Activated CD8-positive, alpha-beta T cell treated with anti-CD3 and anti-CD28 coated beads for 36 hours (primary cell): ENCODE measurements around the gene TSPO. TPM values are rescaled to one million over a fixed set of nuclear protein-coding genes. Genes with fewer than 3 reads are reported as not detected.

ENCODE experiments used
- ATAC-seq: fragments of 200-7000 bp; cut with Tn5 transposase; one replicate; pipeline ENCODE4 v1.10.0; 2021; ENCODE audit warnings: mild to moderate bottlenecking, moderate library complexity
- CTCF ChIA-PET: fragments of 350-600 bp; sonication (Branson Sonifier 250); formaldehyde crosslinking; loops from one replicate; lab custom pipeline; 2021; ENCODE audit warnings: antibody characterized with exemption; lab: Charles Lee
- POLR2A ChIA-PET: fragments of 350-600 bp; sonication (Branson Sonifier 250); formaldehyde crosslinking; loops from one replicate; lab custom pipeline; 2021; ENCODE audit warnings: antibody characterized with exemption; lab: Charles Lee
- DNase-seq: peaks from one replicate; pipeline ENCODE4 v3.0.0-alpha.2; 2020
- H3K27ac Mint-ChIP-seq: one replicate; pipeline ENCODE4 v1.8.0; 2021; ENCODE audit warnings: mild to moderate bottlenecking, mixed read lengths
- H3K27me3 Mint-ChIP-seq: one replicate; pipeline ENCODE4 v1.8.0; 2021; ENCODE audit warnings: mixed read lengths
- H3K36me3 Mint-ChIP-seq: one replicate; pipeline ENCODE4 v1.8.0; 2021; ENCODE audit warnings: low read depth, mixed read lengths
- H3K4me1 Mint-ChIP-seq: one replicate; pipeline ENCODE4 v1.8.0; 2021; ENCODE audit warnings: low read depth, mixed read lengths
- H3K4me3 Mint-ChIP-seq: one replicate; pipeline ENCODE4 v1.8.0; 2021; ENCODE audit warnings: mild to moderate bottlenecking, moderate library complexity, mixed read lengths
- H3K9me3 Mint-ChIP-seq: one replicate; pipeline ENCODE4 v1.8.0; 2021; ENCODE audit warnings: mixed read lengths
- CTCF ChIP-seq: fragments of 200-600 bp; IDR thresholded peaks from one replicate; pipeline ENCODE4 v1.8.0; 2022; ENCODE audit warnings: antibody characterized with exemption, mild to moderate bottlenecking
- intact Hi-C: fragments of 100-400 bp; cut with micrococcal nuclease; formaldehyde crosslinking; loops from one replicate; pipeline ENCODE4 v1.10.0; 2022
- total RNA-seq, 2 experiments: library from RNA; stranded (reverse); gene quantifications; one replicate each; pipeline ENCODE4 v1.2.3, GENCODE V29; 2021

The TSPO gene
- total RNA-seq, 2 experiments from 2014 or later: 94.8 to 103 TPM

- Mint-ChIP-seq H3K4me1 (peaks cover 8% of the 10 kb centered on the region), H3K27me3 (no peaks in the 10 kb centered on the region), H3K36me3 (no peaks in the 10 kb centered on the region), H3K4me3 (no peak overlapping the region), H3K9me3 (no peaks in the 10 kb centered on the region), H3K27ac (no peak overlapping the region)
- no peak for DNase-seq
- ChIA-PET CTCF (no interaction called here), POLR2A (interaction anchor here (1.0 kb wide), 1 partner anchor 16 kb away, joined by 3 read pairs; no protein-coding TSS in a partner anchor)
- no peak for TF ChIP-seq CTCF
- no peak for ATAC-seq
- intact Hi-C loops: no loop called here
These were observed 57.6 kb downstream of the TSPO start for GRCh38 chr22:43208703-43209522.

GRCh38 chr22:43209523-43209890, 58.1 kb downstream of the TSPO start:
- no peaks in the 10 kb centered on the region for H3K9me3 Mint-ChIP-seq
- intact Hi-C loops: no loop called here

GRCh38 chr22:43209971-43210370, 58.6 kb downstream of the TSPO start:
- ATAC-seq (no peak), DNase-seq (no peak)
- Mint-ChIP-seq H3K4me3 (no peak overlapping the region), H3K36me3 (no peaks in the 10 kb centered on the region), H3K4me1 (peaks cover 8% of the 10 kb centered on the region), H3K9me3 (no peaks in the 10 kb centered on the region), H3K27ac (no peak overlapping the region), H3K27me3 (no peaks in the 10 kb centered on the region)
- ChIA-PET CTCF (no interaction called here), POLR2A (interaction anchor here (1.0 kb wide), 1 partner anchor 15 kb away, joined by 3 read pairs; no protein-coding TSS in a partner anchor)
- intact Hi-C loops: no loop called here
- TF ChIP-seq CTCF: no peak

More at GRCh38 chr22:43209523-43209890, 58.1 kb downstream of the TSPO start:
- no peak overlapping the region for H3K27ac Mint-ChIP-seq
- no peaks in the 10 kb centered on the region for H3K27me3 Mint-ChIP-seq
- H3K4me3 Mint-ChIP-seq: no peak overlapping the region
- H3K4me1 Mint-ChIP-seq: peaks cover 8% of the 10 kb centered on the region
- CTCF ChIA-PET: no interaction called here
- no peak for TF ChIP-seq CTCF
- ATAC-seq: no peak
- POLR2A ChIA-PET: interaction anchor here (1.0 kb wide), 1 partner anchor 16 kb away, joined by 3 read pairs; no protein-coding TSS in a partner anchor
- no peak for DNase-seq
- H3K36me3 Mint-ChIP-seq: no peaks in the 10 kb centered on the region

GRCh38 chr22:43210631-43211515, 59.5 kb downstream of the TSPO start:
- Mint-ChIP-seq H3K4me3 (no peak overlapping the region), H3K9me3 (no peaks in the 10 kb centered on the region), H3K36me3 (no peaks in the 10 kb centered on the region), H3K27me3 (no peaks in the 10 kb centered on the region), H3K4me1 (peaks cover 4% of the 10 kb centered on the region), H3K27ac (no peak overlapping the region)
- DNase-seq: no peak
- no peak for ATAC-seq
- TF ChIP-seq CTCF: no peak
- CTCF ChIA-PET: no interaction called here
- POLR2A ChIA-PET: no interaction called here
- intact Hi-C loops: no loop called here
